WTC11 (cell line): ENCODE results near the gene TMEM41B. TPM values are rescaled to one million over a fixed set of nuclear protein-coding genes. Genes with fewer than 3 reads are reported as not detected.

Experiments used
- ATAC-seq: fragments of 200-7000 bp; cut with Tn5 transposase; 2 replicates; pipeline ENCODE4 v1.10.0; 2021; ENCODE audit warnings: mild to moderate bottlenecking, moderate library complexity
- CTCF ChIA-PET: fragments of 300-600 bp; sonication (Branson Sonifier 250); formaldehyde crosslinking; loops from one replicate; lab custom pipeline; 2021; ENCODE audit warnings: antibody characterized with exemption; lab: Charles Lee
- POLR2A ChIA-PET: fragments of 350-600 bp; sonication (Branson Sonifier 250); formaldehyde crosslinking; loops from one replicate; lab custom pipeline; 2021; ENCODE audit warnings: antibody characterized with exemption; lab: Charles Lee
- DNase-seq: peaks from one replicate; pipeline ENCODE4 v3.0.0; 2021; ENCODE audit warnings: low spot score
- H3K27ac Mint-ChIP-seq: 2 replicates; pipeline ENCODE4 v1.8.0; 2021; ENCODE audit warnings: mixed read lengths
- H3K27me3 Mint-ChIP-seq: 2 replicates; pipeline ENCODE4 v1.8.0; 2021; ENCODE audit warnings: low read depth, mild to moderate bottlenecking, moderate library complexity, mixed read lengths
- H3K36me3 Mint-ChIP-seq: 2 replicates; pipeline ENCODE4 v1.8.0; 2021; ENCODE audit warnings: mixed read lengths
- H3K4me1 Mint-ChIP-seq: 2 replicates; pipeline ENCODE4 v1.8.0; 2022; ENCODE audit warnings: mixed read lengths
- H3K4me3 Mint-ChIP-seq: 2 replicates; pipeline ENCODE4 v1.8.0; 2021; ENCODE audit warnings: mild to moderate bottlenecking, moderate library complexity, mixed read lengths
- H3K9me3 Mint-ChIP-seq: 2 replicates; pipeline ENCODE4 v1.8.0; 2021; ENCODE audit warnings: mixed read lengths
- HMGA2 ChIP-seq: fragments of 250-450 bp; sonication (Bioruptor Pico); IDR thresholded peaks from 2 replicates; pipeline ENCODE4 v1.4.0; 2021; ENCODE audit warnings: mild to moderate bottlenecking, moderate library complexity
- RORB ChIP-seq: fragments of 250-450 bp; sonication (Bioruptor Pico); IDR thresholded peaks from 2 replicates; pipeline ENCODE4 v1.9.0; 2021; ENCODE audit warnings: mild to moderate bottlenecking
- SMAD3 ChIP-seq: sonication (generic); formaldehyde crosslinking; IDR thresholded peaks from 2 replicates; pipeline ENCODE4 v1.8.0; 2022; ENCODE audit warnings: missing genetic modification reagents, mild to moderate bottlenecking, borderline replicate concordance
- SOX15 ChIP-seq: fragments of 250-450 bp; sonication (Bioruptor Pico); IDR thresholded peaks from 2 replicates; pipeline ENCODE4 v1.9.0; 2021; ENCODE audit warnings: mild to moderate bottlenecking
- TEAD1 ChIP-seq: sonication (generic); formaldehyde crosslinking; IDR thresholded peaks from 2 replicates; pipeline ENCODE4 v1.8.0; 2022; ENCODE audit warnings: mild to moderate bottlenecking, missing genetic modification reagents
- ZNF263 ChIP-seq: sonication (generic); formaldehyde crosslinking; IDR thresholded peaks from 2 replicates; pipeline ENCODE4 v1.8.1; 2022; ENCODE audit warnings: low read depth, mild to moderate bottlenecking, moderate library complexity, missing genetic modification reagents
- total RNA-seq: library from RNA; stranded (reverse); gene quantifications from 3 replicates; pipeline ENCODE4 v1.2.3, GENCODE V29; 2021
- TF ChIP-seq, protein P1 (sequence below): sonication (generic); formaldehyde crosslinking; IDR thresholded peaks from 2 replicates; pipeline ENCODE4 v1.8.1; 2022; ENCODE audit warnings: mild to moderate bottlenecking, moderate library complexity, missing genetic modification reagents
- TF ChIP-seq, protein P2 (sequence below): sonication (generic); formaldehyde crosslinking; IDR thresholded peaks from 2 replicates; pipeline ENCODE4 v1.8.1; 2022; ENCODE audit warnings: missing genetic modification reagents, borderline replicate concordance
- TF ChIP-seq, protein P3 (sequence below): sonication (generic); formaldehyde crosslinking; IDR thresholded peaks from 2 replicates; pipeline ENCODE4 v1.8.1; 2023; ENCODE audit warnings: mild to moderate bottlenecking, missing genetic modification reagents
- TF ChIP-seq, protein P4 (sequence below): fragments of 250-450 bp; sonication (Bioruptor Pico); IDR thresholded peaks from 2 replicates; pipeline ENCODE4 v1.9.0; 2021; ENCODE audit warnings: mild to moderate bottlenecking
- TF ChIP-seq, protein P5 (sequence below): sonication (generic); formaldehyde crosslinking; IDR thresholded peaks from 2 replicates; pipeline ENCODE4 v1.8.0; 2023; ENCODE audit warnings: missing genetic modification reagents
- TF ChIP-seq, protein P6 (sequence below): sonication (generic); formaldehyde crosslinking; conservative IDR thresholded peaks from 2 replicates; pipeline ENCODE4 v1.8.1; 2022; ENCODE audit warnings: mild to moderate bottlenecking, missing genetic modification reagents
- TF ChIP-seq, protein P7 (sequence below): fragments of 250-450 bp; sonication (Bioruptor Pico); IDR thresholded peaks from 2 replicates; pipeline ENCODE4 v1.8.0; 2021; ENCODE audit warnings: mild to moderate bottlenecking

The TMEM41B gene
- total RNA-seq, 1 experiment from 2014 or later = 45.8 TPM

DNA sequence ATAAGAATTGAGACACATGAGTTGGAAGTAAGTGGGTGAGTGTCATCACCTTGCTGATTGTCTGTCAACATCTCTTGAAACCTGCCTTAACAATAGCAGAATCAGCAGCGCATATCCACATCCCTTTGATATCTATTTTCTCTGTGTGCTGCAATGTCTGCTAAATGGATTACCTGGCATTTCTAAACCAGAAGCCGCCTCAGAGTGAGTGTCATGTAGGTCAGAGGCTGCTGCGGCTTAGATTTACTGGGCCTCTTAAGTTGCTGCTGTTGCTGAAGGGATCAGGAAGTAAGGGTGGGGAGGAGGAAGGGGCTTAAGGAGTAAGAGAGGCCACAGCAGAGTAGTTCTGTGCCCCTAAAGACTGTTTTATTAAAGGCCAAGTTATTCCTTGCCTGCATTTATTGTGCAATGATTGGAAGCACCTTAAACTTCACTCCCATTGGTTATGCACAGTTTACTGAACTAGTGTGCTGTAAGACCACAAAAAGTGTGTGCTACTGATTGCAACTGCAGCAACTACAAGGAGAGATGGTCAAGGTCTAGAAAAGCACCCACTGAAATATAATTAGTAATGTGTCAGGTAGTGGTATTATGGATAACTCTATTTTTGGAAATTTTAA lies 29.8 kb upstream of the TMEM41B start (continued):
- TF ChIP-seq, protein P1, sequence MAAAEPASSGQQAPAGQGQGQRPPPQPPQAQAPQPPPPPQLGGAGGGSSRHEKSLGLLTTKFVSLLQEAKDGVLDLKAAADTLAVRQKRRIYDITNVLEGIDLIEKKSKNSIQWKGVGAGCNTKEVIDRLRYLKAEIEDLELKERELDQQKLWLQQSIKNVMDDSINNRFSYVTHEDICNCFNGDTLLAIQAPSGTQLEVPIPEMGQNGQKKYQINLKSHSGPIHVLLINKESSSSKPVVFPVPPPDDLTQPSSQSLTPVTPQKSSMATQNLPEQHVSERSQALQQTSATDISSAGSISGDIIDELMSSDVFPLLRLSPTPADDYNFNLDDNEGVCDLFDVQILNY (CRISPR knock-in tag) = no peak
- TF ChIP-seq SMAD3 (no peak), TEAD1 (CRISPR knock-in tag) (no peak), SOX15 (CRISPR knock-in tag) (no peak), ZNF263 (CRISPR knock-in tag) (no peak), HMGA2 (CRISPR knock-in tag) (no peak), RORB (CRISPR knock-in tag) (no peak)
- TF ChIP-seq, protein P2, sequence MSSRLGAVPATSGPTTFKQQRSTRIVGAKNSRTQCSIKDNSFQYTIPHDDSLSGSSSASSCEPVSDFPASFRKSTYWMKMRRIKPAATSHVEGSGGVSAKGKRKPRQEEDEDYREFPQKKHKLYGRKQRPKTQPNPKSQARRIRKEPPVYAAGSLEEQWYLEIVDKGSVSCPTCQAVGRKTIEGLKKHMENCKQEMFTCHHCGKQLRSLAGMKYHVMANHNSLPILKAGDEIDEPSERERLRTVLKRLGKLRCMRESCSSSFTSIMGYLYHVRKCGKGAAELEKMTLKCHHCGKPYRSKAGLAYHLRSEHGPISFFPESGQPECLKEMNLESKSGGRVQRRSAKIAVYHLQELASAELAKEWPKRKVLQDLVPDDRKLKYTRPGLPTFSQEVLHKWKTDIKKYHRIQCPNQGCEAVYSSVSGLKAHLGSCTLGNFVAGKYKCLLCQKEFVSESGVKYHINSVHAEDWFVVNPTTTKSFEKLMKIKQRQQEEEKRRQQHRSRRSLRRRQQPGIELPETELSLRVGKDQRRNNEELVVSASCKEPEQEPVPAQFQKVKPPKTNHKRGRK (CRISPR knock-in tag) = no peak
- TF ChIP-seq, protein P3, sequence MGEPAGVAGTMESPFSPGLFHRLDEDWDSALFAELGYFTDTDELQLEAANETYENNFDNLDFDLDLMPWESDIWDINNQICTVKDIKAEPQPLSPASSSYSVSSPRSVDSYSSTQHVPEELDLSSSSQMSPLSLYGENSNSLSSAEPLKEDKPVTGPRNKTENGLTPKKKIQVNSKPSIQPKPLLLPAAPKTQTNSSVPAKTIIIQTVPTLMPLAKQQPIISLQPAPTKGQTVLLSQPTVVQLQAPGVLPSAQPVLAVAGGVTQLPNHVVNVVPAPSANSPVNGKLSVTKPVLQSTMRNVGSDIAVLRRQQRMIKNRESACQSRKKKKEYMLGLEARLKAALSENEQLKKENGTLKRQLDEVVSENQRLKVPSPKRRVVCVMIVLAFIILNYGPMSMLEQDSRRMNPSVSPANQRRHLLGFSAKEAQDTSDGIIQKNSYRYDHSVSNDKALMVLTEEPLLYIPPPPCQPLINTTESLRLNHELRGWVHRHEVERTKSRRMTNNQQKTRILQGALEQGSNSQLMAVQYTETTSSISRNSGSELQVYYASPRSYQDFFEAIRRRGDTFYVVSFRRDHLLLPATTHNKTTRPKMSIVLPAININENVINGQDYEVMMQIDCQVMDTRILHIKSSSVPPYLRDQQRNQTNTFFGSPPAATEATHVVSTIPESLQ (CRISPR knock-in tag) = no peak
- TF ChIP-seq, protein P4, sequence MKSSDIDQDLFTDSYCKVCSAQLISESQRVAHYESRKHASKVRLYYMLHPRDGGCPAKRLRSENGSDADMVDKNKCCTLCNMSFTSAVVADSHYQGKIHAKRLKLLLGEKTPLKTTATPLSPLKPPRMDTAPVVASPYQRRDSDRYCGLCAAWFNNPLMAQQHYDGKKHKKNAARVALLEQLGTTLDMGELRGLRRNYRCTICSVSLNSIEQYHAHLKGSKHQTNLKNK (CRISPR knock-in tag) = no peak

DNA sequence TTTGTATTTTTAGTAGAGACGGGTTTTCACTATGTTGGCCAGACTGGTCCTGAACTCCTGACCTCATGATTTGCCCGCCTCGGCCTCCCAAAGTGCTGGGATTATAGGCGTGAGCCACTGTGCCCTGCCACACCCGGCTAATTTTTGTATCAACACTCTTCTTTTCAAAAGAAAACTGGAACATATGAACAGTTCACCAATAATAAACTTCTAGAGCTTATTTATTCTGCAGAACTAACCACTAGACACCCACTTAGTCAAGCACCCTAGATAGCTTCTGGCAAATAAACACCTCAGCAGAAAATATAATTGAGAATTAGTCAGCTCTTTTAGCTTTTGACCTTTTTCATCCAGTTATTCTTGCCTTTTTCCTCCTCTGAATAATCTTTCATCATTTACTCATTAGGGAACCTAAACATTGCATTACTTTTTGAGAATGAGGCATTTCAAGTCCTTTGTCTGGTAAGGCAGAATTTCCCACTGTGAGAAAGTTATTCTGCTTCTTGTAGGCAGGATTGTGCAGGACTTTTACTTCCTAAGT lies 27.3 kb upstream of the TMEM41B start:
- ChIA-PET CTCF (no interaction called here), POLR2A (no interaction called here)

More for the DNA sequence above, 27.3 kb upstream of the TMEM41B start:
- no peaks in the 10 kb centered on the region for H3K27me3 Mint-ChIP-seq
- H3K4me3 Mint-ChIP-seq = no peak overlapping the region
- DNase-seq = no peak
- H3K9me3 Mint-ChIP-seq = no peaks in the 10 kb centered on the region
- no peak for ATAC-seq
- H3K36me3 Mint-ChIP-seq = no peaks in the 10 kb centered on the region
- TF ChIP-seq, protein P3 (CRISPR knock-in tag) = no peak
- no peak for TF ChIP-seq SOX15 (CRISPR knock-in tag)
- TF ChIP-seq, protein P5, sequence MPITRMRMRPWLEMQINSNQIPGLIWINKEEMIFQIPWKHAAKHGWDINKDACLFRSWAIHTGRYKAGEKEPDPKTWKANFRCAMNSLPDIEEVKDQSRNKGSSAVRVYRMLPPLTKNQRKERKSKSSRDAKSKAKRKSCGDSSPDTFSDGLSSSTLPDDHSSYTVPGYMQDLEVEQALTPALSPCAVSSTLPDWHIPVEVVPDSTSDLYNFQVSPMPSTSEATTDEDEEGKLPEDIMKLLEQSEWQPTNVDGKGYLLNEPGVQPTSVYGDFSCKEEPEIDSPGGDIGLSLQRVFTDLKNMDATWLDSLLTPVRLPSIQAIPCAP (CRISPR knock-in tag) = no peak
- TF ChIP-seq, protein P6, sequence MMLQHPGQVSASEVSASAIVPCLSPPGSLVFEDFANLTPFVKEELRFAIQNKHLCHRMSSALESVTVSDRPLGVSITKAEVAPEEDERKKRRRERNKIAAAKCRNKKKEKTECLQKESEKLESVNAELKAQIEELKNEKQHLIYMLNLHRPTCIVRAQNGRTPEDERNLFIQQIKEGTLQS (CRISPR knock-in tag) = no peak
- TF ChIP-seq, protein P7, sequence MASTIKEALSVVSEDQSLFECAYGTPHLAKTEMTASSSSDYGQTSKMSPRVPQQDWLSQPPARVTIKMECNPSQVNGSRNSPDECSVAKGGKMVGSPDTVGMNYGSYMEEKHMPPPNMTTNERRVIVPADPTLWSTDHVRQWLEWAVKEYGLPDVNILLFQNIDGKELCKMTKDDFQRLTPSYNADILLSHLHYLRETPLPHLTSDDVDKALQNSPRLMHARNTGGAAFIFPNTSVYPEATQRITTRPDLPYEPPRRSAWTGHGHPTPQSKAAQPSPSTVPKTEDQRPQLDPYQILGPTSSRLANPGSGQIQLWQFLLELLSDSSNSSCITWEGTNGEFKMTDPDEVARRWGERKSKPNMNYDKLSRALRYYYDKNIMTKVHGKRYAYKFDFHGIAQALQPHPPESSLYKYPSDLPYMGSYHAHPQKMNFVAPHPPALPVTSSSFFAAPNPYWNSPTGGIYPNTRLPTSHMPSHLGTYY (CRISPR knock-in tag) = no peak
- H3K4me1 Mint-ChIP-seq = 0 out of 2 replicates have a peak, but pooled peaks cover 5% of the 10 kb centered on the region
- no peak overlapping the region for H3K27ac Mint-ChIP-seq
